Fibroblast of pulmonary artery (primary cell): ENCODE measurements around the gene LEKR1.
A peak's percentile ranks its signal among the peaks of the same experiment; 100 is the strongest.
"Not testable (repeated sequence)": the region's sequence is repeated elsewhere in the genome, so short reads cannot be mapped to it uniquely, and the experiment has no call there.

ENCODE experiments used
- DNase-seq: peaks from one replicate; pipeline ENCODE4 v3.0.0-alpha.2; 2010; ENCODE audit warnings: low read depth
- H3K4me3 ChIP-seq: replicated peaks from 2 replicates; pipeline ENCODE4 v1.5.1; 2011; ENCODE audit warnings: low read depth, mild to moderate bottlenecking, control low read depth, low read length, moderate library complexity
- TF ChIP-seq, protein P1 (sequence below): IDR thresholded peaks from 2 replicates; pipeline ENCODE4 v1.5.1; 2011; ENCODE audit warnings: mild to moderate bottlenecking, control low read depth, low read length, inconsistent platforms; ENCODE audit errors: missing control alignments

Gene LEKR1

DNA sequence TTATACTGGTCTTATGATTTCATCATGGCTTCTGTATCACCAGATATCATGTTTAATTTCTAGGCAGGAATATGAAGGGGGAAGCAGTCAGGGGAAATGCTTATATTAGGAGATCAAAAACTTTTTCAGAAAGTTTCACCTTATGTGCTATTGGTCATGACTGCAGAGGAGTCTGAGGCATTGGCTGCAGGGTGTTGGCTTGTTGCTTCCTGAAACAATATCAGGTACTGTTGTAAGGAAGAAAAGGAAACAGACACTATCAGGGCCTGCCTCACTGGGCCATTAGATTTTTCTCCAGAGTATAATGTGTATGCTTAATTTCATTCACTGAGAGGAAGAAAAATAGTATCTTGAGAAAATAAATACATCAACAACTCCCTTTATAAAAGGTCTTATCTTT lies 34.7 kb downstream of the LEKR1 start:
- TF ChIP-seq, protein P1, sequence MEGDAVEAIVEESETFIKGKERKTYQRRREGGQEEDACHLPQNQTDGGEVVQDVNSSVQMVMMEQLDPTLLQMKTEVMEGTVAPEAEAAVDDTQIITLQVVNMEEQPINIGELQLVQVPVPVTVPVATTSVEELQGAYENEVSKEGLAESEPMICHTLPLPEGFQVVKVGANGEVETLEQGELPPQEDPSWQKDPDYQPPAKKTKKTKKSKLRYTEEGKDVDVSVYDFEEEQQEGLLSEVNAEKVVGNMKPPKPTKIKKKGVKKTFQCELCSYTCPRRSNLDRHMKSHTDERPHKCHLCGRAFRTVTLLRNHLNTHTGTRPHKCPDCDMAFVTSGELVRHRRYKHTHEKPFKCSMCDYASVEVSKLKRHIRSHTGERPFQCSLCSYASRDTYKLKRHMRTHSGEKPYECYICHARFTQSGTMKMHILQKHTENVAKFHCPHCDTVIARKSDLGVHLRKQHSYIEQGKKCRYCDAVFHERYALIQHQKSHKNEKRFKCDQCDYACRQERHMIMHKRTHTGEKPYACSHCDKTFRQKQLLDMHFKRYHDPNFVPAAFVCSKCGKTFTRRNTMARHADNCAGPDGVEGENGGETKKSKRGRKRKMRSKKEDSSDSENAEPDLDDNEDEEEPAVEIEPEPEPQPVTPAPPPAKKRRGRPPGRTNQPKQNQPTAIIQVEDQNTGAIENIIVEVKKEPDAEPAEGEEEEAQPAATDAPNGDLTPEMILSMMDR = no peak
- DNase-seq = no peak
- H3K4me3 ChIP-seq = no peak overlapping the region

DNA sequence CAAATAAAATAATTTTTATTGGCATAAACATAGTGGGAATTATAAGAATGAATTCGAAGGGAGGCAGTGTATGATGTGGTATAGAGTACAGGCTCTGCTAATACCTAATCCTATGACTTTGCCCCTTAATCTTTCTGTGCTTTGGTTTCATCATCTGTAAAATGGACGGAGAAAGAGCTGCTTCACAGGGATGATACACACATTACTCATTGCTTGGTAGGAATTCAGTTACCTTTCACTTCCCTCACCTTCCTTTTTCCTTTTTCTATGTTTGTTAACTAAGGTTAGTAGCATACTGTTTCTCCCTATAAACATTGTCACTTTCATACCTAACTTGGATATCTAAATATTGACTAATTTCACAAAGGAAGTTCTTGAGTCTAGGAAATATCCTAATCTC lies 36.2 kb downstream of the LEKR1 start:
- no peak overlapping the region for H3K4me3 ChIP-seq
- no peak for DNase-seq
- TF ChIP-seq, protein P1 = no peak

DNA sequence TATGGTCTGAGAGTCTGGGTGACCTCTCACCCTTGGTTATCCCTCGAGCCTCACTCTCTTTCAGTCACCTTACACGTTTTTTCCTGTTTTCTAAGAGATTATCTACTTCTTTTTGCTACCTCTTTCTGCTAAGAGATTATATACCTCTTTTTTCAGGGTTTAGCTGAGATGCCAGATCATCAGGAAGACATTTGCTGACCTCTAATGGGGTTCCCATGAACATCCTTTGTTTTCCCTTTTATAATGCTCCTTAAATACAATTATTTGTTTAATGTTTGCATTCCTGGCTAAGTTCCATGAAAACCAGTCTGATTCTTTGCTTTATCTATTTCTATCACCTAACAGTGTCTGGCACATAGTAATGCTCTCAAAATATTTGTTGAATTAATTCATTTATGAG lies 39.6 kb downstream of the LEKR1 start:
- peak; percentile 36 for DNase-seq
- TF ChIP-seq, protein P1 = peak; percentile 1
- no peak overlapping the region for H3K4me3 ChIP-seq

DNA sequence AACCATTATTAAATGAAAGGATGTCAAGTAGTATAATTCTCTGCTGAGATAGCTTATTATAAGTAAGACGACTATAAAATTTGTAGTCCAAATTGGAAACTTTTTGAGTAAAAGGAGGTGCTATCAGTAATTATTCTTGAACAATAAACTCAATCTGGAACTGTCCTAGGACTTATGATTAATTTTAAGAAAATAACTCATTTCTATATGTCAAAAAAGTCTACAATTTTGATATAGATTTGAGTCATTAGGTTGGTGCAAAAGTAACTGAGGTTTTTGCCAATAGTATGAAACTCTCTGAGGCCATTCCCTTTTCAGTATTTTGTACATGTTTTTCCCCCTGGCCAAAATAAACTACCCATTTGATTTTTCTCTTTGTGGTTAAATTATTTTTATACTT lies 41.0 kb downstream of the LEKR1 start:
- no peak for DNase-seq
- H3K4me3 ChIP-seq = no peak overlapping the region
- TF ChIP-seq, protein P1 = no peak

DNA sequence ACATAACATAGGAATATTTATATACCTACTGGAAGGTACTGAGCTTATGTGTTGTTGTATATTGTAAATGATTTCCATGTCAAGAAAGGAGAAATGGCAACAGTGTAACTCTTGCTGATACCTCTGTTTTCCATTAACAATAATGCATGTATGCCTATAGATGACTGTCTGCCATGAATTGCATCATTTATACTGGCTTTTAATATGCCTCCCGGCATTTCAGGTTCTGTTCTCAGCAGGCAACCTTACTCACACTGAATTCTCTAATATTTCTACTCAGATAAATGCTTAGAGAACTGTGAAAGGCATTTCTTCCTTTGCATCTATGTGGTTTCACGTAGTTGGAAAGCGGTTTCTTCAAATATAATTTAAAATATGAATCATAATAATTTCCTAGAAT lies 41.8 kb downstream of the LEKR1 start:
- DNase-seq = no peak
- H3K4me3 ChIP-seq = no peak overlapping the region
- TF ChIP-seq, protein P1 = no peak

DNA sequence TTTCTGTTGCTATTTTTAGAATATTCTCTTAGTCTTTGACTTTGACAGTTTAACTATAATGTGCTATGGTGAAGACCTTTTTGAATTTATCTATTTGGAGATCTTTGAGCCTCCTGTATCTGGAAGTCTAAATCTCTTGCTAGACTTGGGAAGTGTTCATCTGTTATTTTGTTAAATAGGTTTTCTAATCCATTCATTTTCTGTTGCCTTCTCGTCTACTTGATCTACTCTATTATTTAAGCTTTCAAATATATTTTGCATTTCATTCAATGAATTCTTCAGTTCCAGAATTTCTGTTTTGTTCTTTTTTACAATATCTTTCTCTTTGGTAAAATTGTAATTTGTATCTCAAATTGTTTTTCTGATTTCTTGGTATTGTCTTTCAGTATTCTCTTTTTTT lies 47.8 kb downstream of the LEKR1 start:
- TF ChIP-seq, protein P1 = no peak
- no peak for DNase-seq
- no peak overlapping the region for H3K4me3 ChIP-seq

DNA sequence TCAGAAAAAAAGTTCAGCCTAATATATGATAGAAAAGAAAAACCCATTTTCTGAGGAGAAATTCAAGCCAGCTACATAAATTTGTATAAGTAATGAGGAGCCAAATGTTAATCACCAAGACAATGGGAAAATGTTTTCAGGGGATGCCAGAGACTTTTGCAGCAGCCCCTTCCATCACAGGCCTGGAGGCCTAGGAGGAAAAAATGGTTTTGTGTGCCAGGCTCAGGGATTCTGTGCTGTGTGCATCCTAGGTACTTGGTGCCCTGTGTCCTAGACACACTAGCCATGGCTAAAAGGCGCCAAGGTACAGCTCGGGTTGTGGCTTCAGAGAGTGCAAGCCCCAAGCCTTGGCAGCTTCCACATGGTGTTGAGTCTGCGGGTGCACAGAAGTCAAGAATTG lies 53.3 kb downstream of the LEKR1 start:
- H3K4me3 ChIP-seq, DNase-seq: not testable (repeated sequence)

DNA sequence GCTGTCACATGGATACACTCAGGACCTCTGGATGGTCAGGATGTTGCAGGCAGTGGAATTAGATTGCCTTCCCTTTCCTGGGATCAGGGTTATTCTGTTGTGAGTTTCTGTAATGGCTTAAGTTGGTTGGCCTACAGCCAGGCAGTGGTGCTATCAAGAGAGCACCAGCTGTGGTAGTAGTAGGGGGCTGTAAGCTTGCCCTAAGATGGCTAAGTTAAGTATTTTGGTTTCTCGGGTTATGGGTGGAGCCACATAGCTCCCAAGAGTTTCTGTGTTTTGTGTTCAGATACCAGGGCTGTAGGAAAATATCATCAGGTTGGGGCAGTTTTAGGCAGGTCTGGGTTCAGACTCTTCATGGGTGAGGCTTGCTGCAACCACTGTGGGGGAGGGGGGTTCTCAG lies 59.6 kb downstream of the LEKR1 start:
- no peak overlapping the region for H3K4me3 ChIP-seq
- TF ChIP-seq, protein P1 = no peak
- DNase-seq = no peak
